HG03457 (cell line): ENCODE results near the gene STK40.

Experiments used
- ATAC-seq: cut with Tn5 transposase; IDR thresholded peaks from one replicate; pipeline ENCODE4 v1.9.1; 2021; ENCODE audit warnings: moderate number of reproducible peaks; ENCODE audit not compliant: unreplicated experiment

Gene STK40

DNA sequence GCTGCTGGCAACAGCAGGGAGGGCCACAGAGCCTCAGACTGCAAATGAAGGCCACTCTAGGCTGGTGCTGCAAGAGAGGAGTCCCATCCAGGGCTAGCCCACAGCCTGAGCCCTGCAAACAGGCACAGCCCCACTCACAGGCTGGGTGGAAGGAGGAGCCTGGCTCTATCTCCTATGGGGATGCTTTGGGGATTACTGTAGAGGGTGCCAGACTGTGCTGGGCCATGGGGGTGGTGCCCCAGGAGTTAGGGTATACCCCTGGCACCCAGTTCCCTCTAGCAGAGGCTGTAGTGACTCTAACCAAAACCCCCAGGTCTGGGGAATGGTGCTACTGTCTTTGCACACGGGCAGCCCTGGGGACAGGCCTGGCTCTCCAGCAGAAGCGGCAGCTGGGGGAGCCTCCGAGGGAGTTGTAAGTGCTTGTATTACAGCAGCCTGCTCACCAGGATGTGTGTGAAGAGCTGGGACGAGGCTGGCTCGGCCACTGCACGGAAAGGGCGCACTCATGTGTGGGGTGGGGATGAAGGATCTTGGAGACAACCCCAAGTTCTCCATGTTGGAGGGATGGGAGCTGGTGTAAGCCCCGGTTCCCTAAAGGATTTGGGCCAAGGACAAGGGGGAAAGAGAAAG, 38.9 kb downstream of the STK40 start:
- no peak for ATAC-seq

DNA sequence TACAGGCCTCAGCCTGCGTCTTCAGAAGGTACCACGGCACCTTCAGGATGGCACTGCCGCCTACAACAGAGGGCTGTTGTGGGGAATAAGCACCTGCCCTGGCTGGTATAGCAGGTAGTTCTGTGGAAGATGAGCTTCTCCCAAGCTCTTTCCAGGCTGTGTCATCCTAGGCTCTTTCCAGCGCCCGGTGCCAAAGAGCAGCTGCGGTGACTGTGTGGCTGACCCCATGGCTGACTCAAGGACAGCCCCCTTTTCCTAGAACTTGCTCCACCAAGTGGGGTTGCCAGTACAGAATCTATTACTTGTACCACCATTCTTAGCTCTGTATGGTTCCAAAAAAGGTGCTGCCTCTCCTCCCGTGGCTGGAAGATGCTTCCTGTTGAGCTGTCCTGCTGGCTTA, 40.4 kb downstream of the STK40 start:
- no peak for ATAC-seq

DNA sequence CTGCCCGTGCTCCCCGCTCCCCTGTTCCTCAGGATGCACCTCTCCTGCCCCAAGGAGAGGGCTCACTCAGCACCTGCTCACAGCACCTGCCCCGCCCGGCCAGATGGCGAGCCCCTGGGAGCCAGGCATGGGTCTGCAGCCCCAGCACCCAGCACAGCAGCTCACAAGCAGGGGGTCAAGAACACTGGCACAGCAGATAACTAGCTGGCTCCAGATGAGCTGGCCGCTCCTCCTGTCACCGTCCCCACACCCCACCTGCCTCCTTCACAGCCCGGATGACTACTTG, 41.4 kb downstream of the STK40 start:
- ATAC-seq: no peak

DNA sequence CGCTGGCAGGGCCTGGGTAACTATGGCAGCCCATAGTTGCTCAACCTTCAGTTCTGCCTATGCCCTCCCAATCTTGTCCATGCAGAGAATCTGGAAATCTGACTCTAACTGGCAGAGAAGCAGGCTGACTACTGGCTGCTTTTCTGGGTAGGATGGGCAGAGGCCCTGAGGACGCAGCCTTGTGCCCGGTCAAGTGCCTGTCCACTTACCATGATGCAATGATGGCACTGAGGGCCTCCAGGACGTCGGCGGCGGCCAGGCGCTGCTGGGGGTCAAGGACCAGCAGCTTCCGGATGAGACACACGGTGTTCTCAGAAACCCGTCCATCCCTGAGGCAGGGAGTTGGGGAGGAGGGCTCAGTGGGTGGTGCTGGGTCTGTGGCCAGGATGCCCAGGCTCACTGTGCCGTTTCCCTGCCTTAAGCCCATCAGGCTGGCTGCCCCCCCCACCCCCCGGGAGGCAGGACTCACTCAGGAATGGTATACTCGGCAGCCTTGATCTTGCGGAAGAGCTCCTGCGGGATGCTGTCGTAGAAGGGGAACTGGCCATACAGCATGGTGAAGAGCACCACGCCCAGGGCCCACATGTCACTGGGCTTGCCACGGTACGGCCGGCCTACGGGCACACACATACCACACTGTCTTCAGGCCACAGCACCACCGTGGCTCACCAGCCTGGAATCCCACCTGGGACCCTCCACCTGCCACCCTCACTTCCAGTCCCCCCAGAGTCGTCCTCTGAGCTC, 41.9 kb downstream of the STK40 start:
- no peak for ATAC-seq

DNA sequence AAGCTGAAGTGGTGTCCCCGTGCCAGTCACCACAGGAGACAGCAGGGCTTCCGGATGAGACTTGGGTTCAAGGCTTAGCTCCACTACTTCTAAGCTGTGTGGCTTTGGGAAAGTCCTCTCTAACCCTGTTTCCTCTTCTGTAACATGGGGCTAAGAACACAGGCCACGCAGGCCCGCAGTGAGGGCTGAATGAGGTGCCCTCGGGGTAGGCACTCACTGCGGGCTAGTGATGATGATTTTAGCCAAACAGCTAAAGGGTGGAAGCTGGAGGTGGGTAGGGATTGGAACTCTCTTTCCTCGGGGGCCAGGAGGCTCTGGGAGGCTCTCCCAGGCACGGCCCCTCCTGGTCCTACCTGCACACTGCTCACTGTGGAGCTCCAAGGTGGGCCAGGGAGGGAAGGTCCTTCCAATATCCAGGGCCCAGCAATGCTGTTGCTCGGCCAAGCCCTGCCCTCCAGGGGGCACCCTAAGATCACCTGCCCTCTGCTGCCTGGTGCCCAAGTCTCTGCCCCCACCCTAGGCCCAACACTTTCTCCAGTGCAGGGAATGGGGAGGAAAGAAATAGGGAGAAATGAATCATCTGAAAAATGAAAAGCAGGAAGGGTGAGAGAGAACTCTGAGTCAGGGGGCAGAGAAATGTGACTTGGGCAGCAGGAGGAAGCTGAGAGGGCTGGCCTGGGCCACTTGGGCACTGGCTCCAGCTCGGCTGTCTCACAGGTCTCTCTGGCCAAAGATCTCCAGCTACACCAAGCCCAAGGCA, 43.1 kb downstream of the STK40 start:
- no peak for ATAC-seq

DNA sequence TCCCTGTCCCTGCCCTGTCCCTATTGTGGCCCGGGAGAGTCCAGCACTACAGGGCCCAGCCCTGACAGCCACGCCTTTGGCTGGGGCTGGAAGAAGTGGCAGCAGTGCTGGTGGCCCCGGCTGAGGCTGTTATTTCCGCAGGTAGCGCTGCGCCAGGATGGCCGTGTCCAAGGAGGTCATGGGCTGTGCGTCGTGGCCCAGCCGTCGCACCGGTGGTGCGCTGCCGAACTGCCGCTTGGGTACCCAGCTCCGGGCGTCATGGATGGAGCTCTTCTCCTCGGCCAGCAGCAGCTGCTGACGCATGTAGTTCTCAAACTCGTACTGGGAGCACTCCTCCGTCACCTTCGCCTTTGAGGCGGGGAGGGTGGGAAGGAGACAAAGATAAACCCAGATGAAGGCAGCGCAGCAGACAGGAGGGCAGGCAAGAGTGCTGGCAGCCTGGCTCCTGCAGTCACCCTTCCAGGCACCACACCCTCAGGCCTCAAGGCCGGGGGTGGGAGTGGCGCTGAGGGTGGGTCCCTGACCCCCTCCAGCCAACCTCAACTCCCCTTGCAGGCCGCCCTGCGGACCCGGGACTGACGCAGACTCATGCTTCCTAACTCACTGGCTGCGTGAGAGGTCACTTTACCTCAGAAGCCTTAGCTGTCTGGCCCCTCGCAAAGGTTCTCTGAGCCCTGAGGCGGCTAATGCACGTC, 44.0 kb downstream of the STK40 start:
- no peak for ATAC-seq

DNA sequence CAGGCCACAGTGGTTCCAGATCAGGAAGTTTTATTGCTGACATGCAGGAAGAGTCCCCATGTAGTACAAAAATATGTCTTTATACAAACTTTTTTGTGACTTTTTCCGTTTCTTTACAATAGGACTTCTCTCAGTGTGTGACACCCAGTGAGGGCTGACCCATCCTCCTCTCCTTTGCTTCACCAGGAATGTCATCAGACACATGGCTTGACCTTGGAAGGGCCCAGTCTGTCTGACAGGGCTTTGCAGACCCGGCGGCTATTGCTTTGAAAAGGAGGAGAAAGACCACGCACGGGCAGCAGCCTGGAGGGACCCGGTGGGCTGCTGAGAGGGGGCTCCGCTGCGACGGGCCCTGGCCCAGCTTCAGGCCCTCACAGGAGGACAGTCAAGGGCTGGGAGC, 46.1 kb downstream of the STK40 start:
- ATAC-seq: no peak

DNA sequence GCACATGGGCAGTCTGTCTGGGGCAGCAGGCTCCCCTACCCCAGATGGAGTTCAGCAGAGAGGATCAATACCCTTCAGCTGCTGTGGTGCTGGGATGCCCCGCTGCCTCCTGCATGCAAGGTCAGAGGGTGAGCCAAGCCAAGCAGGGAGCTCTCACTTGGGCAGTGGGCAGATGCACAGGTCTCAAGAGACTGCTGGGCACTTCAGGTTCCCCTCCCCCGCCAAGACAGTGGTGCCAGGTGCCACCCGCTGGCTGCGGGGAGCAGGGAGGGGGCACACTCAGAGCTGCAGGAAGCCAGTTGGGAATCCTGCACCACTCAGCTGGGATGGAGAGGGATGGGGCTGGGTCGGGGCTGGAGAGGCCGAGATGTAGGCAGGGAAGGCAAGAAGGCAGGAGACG, 46.5 kb downstream of the STK40 start:
- ATAC-seq: no peak

DNA sequence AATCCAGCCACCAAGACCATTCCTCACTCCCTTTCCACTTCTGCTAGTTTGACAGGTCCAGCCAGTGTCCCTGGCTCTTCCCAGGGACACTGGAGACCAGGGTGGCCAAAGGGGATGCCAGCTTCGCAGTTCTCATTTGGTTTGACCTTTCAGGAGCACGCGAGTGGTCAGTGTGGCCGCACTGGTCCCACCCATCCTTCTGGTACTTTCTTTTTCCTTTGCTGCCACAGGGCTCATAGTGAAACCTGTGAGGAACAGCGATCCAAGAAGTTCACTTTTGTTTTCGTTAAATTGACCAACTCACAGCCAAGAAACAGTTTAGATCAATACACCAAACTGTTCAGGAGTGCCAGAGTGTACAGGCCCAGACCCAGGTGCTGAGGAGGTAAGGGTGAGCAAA, 47.9 kb downstream of the STK40 start:
- no peak for ATAC-seq

DNA sequence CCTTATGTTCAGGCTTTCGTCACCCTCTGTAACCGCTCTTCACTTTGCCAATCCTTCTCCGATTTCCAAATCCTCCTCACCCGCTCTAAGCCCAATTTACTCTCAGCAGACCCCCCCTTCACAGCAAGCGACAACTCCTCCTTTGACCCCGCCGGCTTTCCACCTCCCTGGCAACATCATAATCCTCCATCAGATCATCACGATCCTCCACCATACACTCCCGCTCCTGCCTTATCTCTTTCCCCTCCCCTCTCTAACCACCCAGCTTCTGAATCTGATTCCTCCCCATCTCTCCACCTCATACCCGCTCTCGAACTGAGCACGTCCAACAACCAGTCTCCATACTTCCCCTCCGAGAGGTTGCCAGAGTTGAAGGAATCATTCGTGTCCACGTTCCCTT, 54.8 kb downstream of the STK40 start:
- no peak for ATAC-seq

DNA sequence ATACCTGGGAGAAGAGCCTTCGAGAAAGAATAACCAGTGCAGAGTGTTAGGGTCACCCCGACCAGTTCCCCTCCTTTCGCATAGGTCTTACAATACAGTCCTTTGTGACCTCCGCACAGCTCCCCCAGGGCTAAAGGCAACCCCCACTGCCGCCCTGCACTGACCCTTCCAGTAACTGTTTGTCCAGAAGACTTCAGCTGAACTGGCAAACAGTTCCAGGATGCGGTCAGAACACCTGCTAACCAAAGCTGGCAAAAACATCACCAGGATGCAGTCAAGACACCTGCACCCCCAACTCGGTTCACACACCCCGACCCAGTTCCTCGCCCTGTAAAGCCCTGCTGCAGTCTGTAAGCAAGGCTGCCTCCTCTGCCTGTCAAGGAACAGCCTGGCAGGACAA, 55.9 kb downstream of the STK40 start:
- no peak for ATAC-seq

DNA sequence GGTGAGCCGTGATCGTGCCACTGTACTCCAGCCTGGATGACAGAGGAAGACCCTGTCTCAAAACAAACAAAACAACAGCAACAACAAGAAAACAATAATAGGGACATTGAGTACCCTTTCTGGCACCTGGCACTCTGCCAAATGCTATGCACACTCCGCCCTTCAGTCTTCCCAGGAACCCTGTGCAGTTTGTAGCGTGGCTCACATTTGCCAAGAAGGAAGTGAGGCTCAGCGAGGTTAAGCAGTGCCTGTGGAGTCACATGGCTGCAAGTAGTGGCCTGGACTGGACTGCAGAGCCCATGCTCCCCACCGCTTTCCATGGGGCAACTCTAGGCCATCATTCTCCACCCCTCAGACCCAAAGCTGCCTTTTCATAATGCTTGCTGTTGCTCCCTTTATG, 57.0 kb downstream of the STK40 start:
- ATAC-seq: no peak

DNA sequence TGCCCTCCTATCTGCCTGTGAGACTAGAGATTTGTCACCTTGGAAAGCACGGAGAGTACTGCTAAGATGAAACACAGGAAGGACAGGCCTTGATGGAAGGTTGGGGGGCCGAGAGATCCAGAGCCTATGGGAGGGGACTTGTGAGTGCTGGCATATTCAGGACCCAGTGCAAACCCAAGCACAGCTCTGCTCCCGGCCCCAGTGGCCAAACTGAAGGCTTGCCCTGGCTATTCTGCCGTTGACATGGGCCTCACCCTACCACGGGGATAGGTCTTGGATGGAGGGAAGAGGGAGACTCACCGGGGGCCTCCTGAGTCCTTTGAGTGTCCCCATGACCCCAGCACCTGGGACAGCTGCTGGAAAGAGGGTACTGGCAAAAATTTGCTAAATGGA, 57.6 kb downstream of the STK40 start:
- ATAC-seq: no peak

DNA sequence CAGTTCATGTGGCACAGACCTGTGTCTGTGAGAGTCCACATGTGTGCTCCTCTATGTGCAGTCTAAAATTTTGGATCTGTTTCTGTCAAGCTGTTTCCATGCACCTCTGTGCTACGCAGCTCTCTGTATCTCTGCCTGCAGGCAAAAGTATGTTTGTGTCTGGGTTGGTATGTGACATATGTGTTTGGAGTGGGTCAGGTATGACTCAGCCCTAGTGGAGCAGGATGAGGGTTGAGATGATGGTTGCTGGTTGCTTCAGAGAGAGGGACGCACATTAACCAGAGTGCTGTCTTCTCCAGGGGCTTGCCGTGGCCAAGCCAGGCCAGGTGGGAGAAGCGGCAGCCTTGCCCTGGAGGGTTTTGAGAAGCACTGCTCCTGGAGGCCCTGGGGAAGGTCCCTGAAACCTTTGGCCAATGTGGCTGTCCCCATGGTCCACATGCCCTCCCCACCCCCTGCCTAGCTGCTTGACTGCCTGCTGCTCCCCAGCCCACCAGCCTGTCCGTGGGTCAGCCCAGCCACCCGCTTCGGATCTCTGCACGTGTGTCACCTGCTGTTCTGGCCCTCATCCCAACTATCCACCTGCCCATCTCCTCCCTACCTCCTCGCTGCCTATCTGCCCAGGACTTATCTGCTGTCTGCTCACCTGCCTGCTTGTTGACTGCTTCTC, 58.2 kb downstream of the STK40 start:
- ATAC-seq: no peak

DNA sequence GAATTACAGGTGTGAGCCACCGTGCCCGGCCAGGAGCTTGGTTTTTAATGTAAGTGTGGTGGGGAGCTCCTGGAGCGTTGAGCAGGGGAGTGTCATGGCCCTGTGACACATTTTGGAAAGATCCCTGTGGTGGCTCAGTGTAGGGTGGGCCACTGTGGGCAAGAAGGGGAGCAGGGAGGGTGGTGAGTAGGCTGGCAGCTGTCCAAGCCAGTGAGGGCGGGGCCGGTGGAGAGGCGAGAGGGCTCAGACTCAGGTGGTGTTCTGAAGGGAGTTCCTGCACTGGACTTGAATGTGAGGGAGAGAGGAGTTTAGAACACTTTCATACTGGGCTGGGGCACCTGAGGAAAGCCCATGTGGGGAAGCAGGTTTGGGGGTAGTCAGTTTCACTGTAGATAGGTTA, 59.2 kb downstream of the STK40 start:
- ATAC-seq: no peak

DNA sequence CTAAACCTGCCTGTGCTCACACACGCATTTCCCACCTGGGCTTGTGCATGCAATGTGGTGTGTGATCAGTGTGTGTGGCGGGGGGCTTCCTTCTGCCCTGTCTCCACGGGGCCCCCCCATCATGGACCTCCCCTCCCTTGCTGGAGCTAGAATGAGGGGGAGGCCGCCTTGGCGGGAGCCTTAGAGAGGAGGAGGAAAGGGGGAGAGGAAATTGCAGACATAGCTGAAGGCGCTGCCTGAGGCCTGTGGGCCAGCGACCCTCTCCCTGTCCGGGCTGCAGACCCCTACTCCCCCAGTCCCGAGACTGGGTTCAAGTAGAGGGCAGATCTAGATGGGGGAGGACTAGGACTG, 61.4 kb downstream of the STK40 start:
- ATAC-seq: no peak

DNA sequence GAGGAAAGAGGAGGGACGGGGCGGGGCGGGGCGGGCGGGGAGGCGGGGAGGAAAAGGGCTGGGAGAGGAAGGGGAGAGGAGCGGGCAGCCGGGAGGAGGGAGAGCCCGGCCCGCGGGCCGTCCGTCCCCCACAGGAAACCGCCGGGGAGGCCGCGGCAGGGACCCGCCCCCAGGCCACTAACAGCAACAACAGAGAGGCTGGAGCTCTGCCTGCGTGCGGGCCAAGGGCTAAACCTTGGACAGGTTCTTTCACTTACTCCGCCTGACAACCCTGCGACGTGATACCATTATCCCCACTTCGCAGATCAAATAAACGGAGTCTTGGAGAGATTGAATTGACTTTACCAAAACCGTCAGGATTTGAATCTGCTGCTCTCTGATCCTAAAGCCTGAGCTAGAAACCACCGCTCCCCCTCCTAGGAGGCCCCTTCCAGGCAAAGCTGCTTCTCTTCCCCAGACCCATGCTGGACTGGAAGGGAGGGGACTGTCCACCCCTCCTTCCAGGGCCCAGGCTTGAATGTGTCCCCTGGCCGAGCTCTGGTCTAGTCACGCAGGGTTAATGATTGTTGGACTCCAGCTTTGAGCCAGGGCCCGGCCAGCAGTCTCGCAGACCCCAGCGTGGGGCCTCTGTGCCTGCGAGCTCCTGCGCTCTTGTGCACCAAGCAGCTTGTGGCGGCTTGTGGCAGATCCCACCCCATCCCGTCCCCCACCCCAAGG, 61.9 kb downstream of the STK40 start, which contains the start of gene EVA1B:
Gene EVA1B, minus strand, starts transcription at position 10 of the 717 bp plus-strand sequence. CDS start 608 bp downstream, outside the sequence.
- no peak for ATAC-seq

DNA sequence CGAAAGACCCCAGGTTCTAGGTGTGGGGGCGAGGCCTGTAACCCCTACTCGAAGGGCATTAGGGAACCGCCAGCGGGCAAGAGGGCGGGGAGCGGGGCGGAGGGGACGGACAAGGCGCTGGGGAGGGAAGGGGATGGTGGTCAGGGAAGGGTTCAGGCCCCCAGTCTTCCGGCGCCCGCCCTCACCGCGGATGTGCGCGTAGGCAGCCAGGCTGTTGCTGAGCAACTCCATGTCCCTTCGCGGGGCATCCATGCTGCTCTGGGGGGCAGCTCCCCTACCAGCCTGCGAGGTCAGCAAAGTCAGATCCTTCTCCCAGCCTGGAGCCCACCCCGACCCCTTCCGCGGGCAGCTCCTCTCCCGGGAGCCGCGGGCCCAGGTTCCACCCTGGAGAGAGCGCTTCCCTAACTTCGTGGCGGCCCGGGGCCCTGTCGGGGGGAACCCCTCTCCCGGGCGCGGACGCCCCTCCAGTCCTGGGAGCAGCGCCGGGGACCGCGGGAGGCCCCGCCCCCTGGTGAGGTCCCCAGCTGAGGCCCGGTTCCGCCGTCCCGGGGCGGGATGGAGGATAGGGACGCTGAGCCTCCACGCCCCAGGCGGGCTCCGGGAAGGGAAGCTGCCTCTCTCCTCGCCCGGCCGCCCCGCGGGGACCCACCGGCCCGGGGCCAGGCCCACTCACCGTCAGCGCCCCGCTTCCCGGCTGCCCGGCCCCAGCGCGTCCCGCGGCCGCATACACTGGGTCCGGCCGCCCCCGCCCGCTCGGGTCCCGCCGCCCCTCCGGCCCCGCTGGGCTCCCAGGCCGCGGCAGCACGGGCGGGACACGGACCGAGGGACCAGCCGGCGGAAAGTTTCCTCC, 62.7 kb downstream of the STK40 start:
- no peak for ATAC-seq

DNA sequence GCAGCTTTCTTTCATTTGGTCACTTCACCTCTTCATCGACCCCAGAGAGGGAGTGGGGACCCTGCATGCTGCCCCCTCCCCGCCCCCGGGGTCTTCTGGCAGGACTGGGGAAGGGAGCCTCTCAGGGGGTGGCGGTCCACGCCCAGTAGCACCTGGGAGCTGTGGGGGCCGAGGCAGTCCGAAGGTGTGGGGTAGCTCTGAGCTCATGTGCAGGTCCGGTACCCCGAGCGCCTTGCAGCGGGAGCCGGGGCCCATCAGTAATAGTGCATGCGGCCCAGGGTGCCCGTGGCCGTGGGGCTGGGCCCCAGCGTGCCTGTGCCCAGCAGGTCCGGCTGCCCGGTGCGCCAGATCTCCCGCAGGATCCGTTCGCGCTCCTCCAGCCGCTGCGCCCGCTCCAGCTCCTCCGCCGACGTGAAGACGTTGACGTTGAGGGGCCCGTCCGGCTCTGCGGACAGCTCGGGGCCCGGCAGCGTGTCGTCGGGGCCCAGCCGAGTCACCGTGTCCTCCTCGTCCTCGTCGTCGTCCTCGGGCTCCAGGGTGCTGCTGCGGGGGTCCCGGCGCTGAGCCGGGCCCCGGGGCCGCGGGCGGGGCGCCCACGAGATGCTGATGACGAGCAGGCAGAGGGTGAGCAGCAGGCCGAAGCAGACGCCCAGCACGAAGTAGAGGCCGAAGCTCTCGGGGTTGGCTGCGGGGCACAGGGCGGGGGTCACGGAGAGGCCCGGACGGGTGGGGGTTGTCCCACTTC, 63.5 kb downstream of the STK40 start:
- no peak for ATAC-seq
